Astrocyte (in vitro differentiated cells and primary cell): ENCODE data around the gene FAM81A. TPM values are rescaled to one million over a fixed set of nuclear protein-coding genes. Genes with fewer than 3 reads are reported as not detected.

Experiments
- DNase-seq: peaks from one replicate; pipeline ENCODE4 v3.0.0-alpha.2; 2010; ENCODE audit warnings: low read depth
- FAIRE-seq: peaks from 2 replicates; lab custom pipeline; 2011; peaks lifted over from hg19 to GRCh38; lab: Jason Lieb, UNC
- H2AFZ ChIP-seq: 2 replicates; pipeline ENCODE4 v1.6.0; 2012; ENCODE audit warnings: low read depth, low read length, inconsistent platforms
- H3K27ac ChIP-seq: 2 replicates; pipeline ENCODE4 v1.5.1; 2011; ENCODE audit warnings: low read depth, low read length, inconsistent platforms
- H3K27me3 ChIP-seq: 2 replicates; pipeline ENCODE4 v1.6.0; 2011; ENCODE audit warnings: low read length, inconsistent platforms; ENCODE audit not compliant: insufficient read depth
- H3K36me3 ChIP-seq: 2 replicates; pipeline ENCODE4 v1.5.1; 2011; ENCODE audit warnings: low read length, inconsistent platforms; ENCODE audit not compliant: insufficient read depth
- H3K4me1 ChIP-seq: 2 replicates; pipeline ENCODE4 v1.5.1; 2011; ENCODE audit warnings: low read length, inconsistent platforms; ENCODE audit not compliant: insufficient read depth
- H3K4me2 ChIP-seq: 2 replicates; pipeline ENCODE4 v1.6.0; 2012; ENCODE audit warnings: low read length, inconsistent platforms
- H3K4me3 ChIP-seq: 2 replicates; pipeline ENCODE4 v1.5.1; 2011; ENCODE audit warnings: low read depth, mild to moderate bottlenecking, low read length, inconsistent platforms; ENCODE audit not compliant: insufficient read depth
- H3K79me2 ChIP-seq: 2 replicates; pipeline ENCODE4 v1.6.0; 2012; ENCODE audit warnings: mild to moderate bottlenecking, low read length, inconsistent platforms; ENCODE audit not compliant: insufficient read depth
- H3K9ac ChIP-seq: 2 replicates; pipeline ENCODE4 v1.6.0; 2012; ENCODE audit warnings: mild to moderate bottlenecking, low read length, inconsistent platforms
- H3K9me3 ChIP-seq: 2 replicates; pipeline ENCODE4 v1.5.1; 2012; ENCODE audit warnings: low read depth, mild to moderate bottlenecking, low read length, inconsistent platforms; ENCODE audit not compliant: insufficient read depth
- H4K20me1 ChIP-seq: 2 replicates; pipeline ENCODE4 v1.6.0; 2012; ENCODE audit warnings: low read length, inconsistent platforms; ENCODE audit not compliant: insufficient read depth
- H3K27ac Mint-ChIP-seq: one replicate; pipeline ENCODE4 v1.8.0; 2021; ENCODE audit warnings: mild to moderate bottlenecking, mixed read lengths; ENCODE audit not compliant: unreplicated experiment
- H3K27me3 Mint-ChIP-seq: one replicate; pipeline ENCODE4 v1.8.0; 2021; ENCODE audit warnings: low read depth, mixed read lengths; ENCODE audit not compliant: unreplicated experiment
- H3K36me3 Mint-ChIP-seq: one replicate; pipeline ENCODE4 v1.8.0; 2021; ENCODE audit warnings: low read depth, mixed read lengths; ENCODE audit not compliant: unreplicated experiment
- H3K4me1 Mint-ChIP-seq: one replicate; pipeline ENCODE4 v1.8.0; 2021; ENCODE audit warnings: low read depth, mixed read lengths; ENCODE audit not compliant: unreplicated experiment
- H3K4me3 Mint-ChIP-seq: one replicate; pipeline ENCODE4 v1.8.0; 2021; ENCODE audit warnings: mild to moderate bottlenecking, moderate library complexity, mixed read lengths; ENCODE audit not compliant: unreplicated experiment
- H3K9me3 Mint-ChIP-seq: one replicate; pipeline ENCODE4 v1.8.0; 2021; ENCODE audit warnings: mild to moderate bottlenecking, mixed read lengths; ENCODE audit not compliant: unreplicated experiment
- EZH2 ChIP-seq: IDR thresholded peaks from 2 replicates; pipeline ENCODE4 v1.6.1; 2012; ENCODE audit warnings: mild to moderate bottlenecking, low read length, inconsistent platforms; ENCODE audit not compliant: insufficient read depth
- total RNA-seq: library from RNA; stranded (reverse); gene quantifications from 2 replicates; pipeline ENCODE4 v1.2.1, GENCODE V29; 2021
- TF ChIP-seq, protein P1 (sequence below): IDR thresholded peaks from 2 replicates; pipeline ENCODE4 v1.5.1; 2011; ENCODE audit warnings: low read depth, mild to moderate bottlenecking, inconsistent platforms, low read length, moderate library complexity; ENCODE audit not compliant: insufficient read depth

Gene FAM81A
- total RNA-seq, 1 donor from 2014 or later: 0.73 TPM

DNA sequence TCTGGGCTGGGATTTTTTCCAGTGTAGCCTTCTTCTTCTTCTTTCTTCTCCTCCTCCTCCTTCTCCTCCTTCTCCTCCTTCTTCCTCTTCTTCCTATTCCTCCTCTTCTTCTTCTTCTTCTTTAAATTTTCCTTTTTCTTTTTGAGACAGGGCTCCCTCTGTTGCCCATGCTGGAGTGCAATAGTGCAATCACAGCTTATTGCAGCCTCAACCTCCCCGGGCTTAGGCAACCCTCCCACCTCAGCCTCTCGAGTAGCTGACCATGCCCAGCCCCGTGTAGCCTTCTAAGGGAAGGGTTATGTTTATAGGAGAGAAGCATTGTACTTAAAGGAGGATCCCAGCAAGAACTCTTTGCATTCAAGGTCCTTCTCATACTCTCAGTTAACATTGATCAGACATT lies 41.3 kb upstream of the FAM81A start:
- H3K27me3 ChIP-seq: peaks cover 3% of the 10 kb centered on the region
- no peaks in the 10 kb centered on the region for H3K4me1 ChIP-seq
- Mint-ChIP-seq H3K27me3 (peaks cover 15% of the 10 kb centered on the region), H3K4me1 (peaks cover 14% of the 10 kb centered on the region), H3K9me3 (no peaks in the 10 kb centered on the region), H3K36me3 (no peaks in the 10 kb centered on the region), H3K4me3 (no peak overlapping the region), H3K27ac (no peak overlapping the region)
- FAIRE-seq (no peak), DNase-seq (no peak)
- H3K79me2 ChIP-seq: no peaks in the 10 kb centered on the region
- no peak overlapping the region for H3K4me2 ChIP-seq
- no peak overlapping the region for H2AFZ ChIP-seq
- no peaks in the 10 kb centered on the region for H4K20me1 ChIP-seq
- no peak overlapping the region for H3K9ac ChIP-seq
- no peak overlapping the region for H3K27ac ChIP-seq
- H3K4me3 ChIP-seq: no peak overlapping the region
- no peaks in the 10 kb centered on the region for H3K9me3 ChIP-seq
- H3K36me3 ChIP-seq: no peaks in the 10 kb centered on the region
- TF ChIP-seq EZH2: no peak
- TF ChIP-seq, protein P1, sequence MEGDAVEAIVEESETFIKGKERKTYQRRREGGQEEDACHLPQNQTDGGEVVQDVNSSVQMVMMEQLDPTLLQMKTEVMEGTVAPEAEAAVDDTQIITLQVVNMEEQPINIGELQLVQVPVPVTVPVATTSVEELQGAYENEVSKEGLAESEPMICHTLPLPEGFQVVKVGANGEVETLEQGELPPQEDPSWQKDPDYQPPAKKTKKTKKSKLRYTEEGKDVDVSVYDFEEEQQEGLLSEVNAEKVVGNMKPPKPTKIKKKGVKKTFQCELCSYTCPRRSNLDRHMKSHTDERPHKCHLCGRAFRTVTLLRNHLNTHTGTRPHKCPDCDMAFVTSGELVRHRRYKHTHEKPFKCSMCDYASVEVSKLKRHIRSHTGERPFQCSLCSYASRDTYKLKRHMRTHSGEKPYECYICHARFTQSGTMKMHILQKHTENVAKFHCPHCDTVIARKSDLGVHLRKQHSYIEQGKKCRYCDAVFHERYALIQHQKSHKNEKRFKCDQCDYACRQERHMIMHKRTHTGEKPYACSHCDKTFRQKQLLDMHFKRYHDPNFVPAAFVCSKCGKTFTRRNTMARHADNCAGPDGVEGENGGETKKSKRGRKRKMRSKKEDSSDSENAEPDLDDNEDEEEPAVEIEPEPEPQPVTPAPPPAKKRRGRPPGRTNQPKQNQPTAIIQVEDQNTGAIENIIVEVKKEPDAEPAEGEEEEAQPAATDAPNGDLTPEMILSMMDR: no peak

DNA sequence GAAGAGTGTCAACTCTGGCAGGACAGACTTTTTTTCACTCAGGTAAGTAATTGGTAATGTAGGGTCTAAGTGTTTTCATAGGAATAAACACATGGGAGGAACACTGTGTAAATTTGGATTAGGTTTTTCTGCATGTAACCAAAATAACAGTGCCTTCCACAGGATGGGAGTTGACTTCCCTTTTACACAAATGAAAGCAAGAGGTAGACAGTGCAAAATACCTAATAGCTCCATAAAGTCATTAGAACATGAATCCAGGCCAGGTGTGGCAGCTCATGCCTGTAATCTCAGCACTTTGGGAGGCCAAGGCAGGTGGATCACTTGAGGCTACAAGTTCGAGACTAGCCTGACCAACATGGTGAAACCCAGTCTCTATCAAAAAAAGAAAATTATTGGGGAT lies 39.8 kb upstream of the FAM81A start:
- Histone ChIP-seq H3K27ac (no peak overlapping the region), H3K27me3 (peaks cover 3% of the 10 kb centered on the region), H3K4me3 (no peak overlapping the region), H2AFZ (no peak overlapping the region), H4K20me1 (no peaks in the 10 kb centered on the region), H3K4me2 (no peak overlapping the region), H3K4me1 (no peaks in the 10 kb centered on the region), H3K79me2 (no peaks in the 10 kb centered on the region), H3K9ac (no peak overlapping the region), H3K36me3 (no peaks in the 10 kb centered on the region), H3K9me3 (no peaks in the 10 kb centered on the region)
- H3K9me3 Mint-ChIP-seq: no peaks in the 10 kb centered on the region
- H3K27ac Mint-ChIP-seq: no peak overlapping the region
- no peak for TF ChIP-seq EZH2
- TF ChIP-seq, protein P1: no peak
- H3K27me3 Mint-ChIP-seq: peaks cover 21% of the 10 kb centered on the region
- DNase-seq (no peak), FAIRE-seq (no peak)
- no peak overlapping the region for H3K4me3 Mint-ChIP-seq
- no peaks in the 10 kb centered on the region for H3K36me3 Mint-ChIP-seq
- peaks cover 14% of the 10 kb centered on the region for H3K4me1 Mint-ChIP-seq

DNA sequence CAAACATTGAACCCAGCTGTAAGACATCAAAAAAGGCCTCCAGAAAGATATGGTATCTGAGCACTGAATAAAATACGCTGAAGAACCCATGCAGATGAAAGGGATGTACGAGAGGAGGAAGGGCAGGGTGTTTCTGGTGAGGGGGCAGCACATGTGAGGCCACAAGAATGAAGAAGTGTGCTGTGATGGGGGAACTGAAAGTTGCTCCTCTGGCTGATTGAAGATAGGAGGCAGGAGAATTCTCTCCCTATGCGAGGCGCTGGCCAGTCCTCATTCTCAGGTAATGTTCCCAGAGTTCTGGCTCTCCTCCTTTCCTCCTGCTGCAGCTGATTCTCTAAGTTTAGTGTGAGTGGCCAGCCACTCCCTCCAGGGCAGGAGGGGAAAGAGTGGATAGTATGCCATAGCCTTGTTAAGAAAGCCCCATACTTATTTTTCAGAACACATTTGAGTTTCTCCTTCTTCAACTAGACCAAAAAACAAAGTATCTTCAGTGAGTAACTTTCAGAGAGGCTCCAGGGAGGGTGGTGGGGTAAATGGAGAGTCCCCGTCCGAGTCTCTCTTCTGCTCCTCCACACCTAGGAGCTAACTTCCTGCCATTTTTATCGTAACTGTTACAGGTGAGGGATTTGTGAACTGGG lies 38.4 kb upstream of the FAM81A start:
- Histone ChIP-seq H3K4me1 (no peaks in the 10 kb centered on the region), H3K27ac (no peak overlapping the region), H3K4me2 (no peak overlapping the region), H3K4me3 (no peak overlapping the region), H2AFZ (no peak overlapping the region), H3K9ac (no peak overlapping the region), H3K36me3 (no peaks in the 10 kb centered on the region), H3K79me2 (no peaks in the 10 kb centered on the region), H3K27me3 (peaks cover 3% of the 10 kb centered on the region), H4K20me1 (no peaks in the 10 kb centered on the region), H3K9me3 (no peaks in the 10 kb centered on the region)
- Mint-ChIP-seq H3K9me3 (no peaks in the 10 kb centered on the region), H3K4me1 (peaks cover 14% of the 10 kb centered on the region), H3K36me3 (no peaks in the 10 kb centered on the region), H3K27ac (no peak overlapping the region), H3K4me3 (no peak overlapping the region), H3K27me3 (peaks cover 21% of the 10 kb centered on the region)
- TF ChIP-seq, protein P1: no peak
- no peak for TF ChIP-seq EZH2
- FAIRE-seq (no peak), DNase-seq (no peak)
